PC-3 (cell line): ENCODE measurements around the gene EPC1. TPM values are rescaled to one million over a fixed set of nuclear protein-coding genes. Genes with fewer than 3 reads are reported as not detected.

Source experiments
- ATAC-seq: fragments of 200-7000 bp; cut with Tn5 transposase; 2 replicates; pipeline ENCODE4 v1.9.1; 2020; ENCODE audit warnings: mild to moderate bottlenecking, moderate library complexity
- BruUV-seq: library from RNA; stranded (reverse); fragments of 400-500 nt; replicated peaks from 2 replicates; lab custom pipeline; 2021; lab: Mats Ljungman, UMichigan
- CTCF ChIA-PET: fragments of 300-600 bp; sonication (Branson Sonifier 250); formaldehyde crosslinking; loops from one replicate; lab custom pipeline; 2022; ENCODE audit warnings: antibody characterized with exemption; lab: Charles Lee
- POLR2A ChIA-PET: fragments of 300-600 bp; sonication (Branson Sonifier 250); formaldehyde crosslinking; loops from one replicate; lab custom pipeline; 2022; ENCODE audit warnings: antibody characterized with exemption; ENCODE audit not compliant: unreplicated experiment; lab: Charles Lee
- DNase-seq: peaks from one replicate; pipeline ENCODE4 v3.0.0-alpha.2; 2015
- H2AFZ ChIP-seq: fragments of 300-600 bp; sonication (generic); 2 replicates; pipeline ENCODE4 v1.6.0; 2016; ENCODE audit warnings: antibody characterized with exemption, low read length
- H3F3A ChIP-seq: fragments of 300-600 bp; sonication (generic); one replicate; pipeline ENCODE4 v1.6.0; 2017; ENCODE audit warnings: antibody characterized with exemption, low read length, control low read depth, mild to moderate bottlenecking; ENCODE audit not compliant: unreplicated experiment
- H3K27ac ChIP-seq: fragments of 300-600 bp; sonication (generic); 2 replicates; pipeline ENCODE4 v1.5.1; 2016; ENCODE audit warnings: mild to moderate bottlenecking, low read length
- H3K27me3 ChIP-seq: fragments of 300-600 bp; sonication (generic); 2 replicates; pipeline ENCODE4 v1.6.1; 2016; ENCODE audit warnings: low read length, mixed read lengths
- H3K36me3 ChIP-seq: fragments of 300-600 bp; sonication (generic); 2 replicates; pipeline ENCODE4 v1.6.1; 2016; ENCODE audit warnings: low read depth, mixed run types, low read length, mixed read lengths
- H3K4me1 ChIP-seq: fragments of 300-600 bp; sonication (generic); 2 replicates; pipeline ENCODE4 v1.5.1; 2016; ENCODE audit warnings: low read length; ENCODE audit not compliant: insufficient read depth
- H3K4me2 ChIP-seq: fragments of 300-600 bp; sonication (generic); 2 replicates; pipeline ENCODE4 v1.6.0; 2016; ENCODE audit warnings: low read length
- H3K4me3 ChIP-seq: fragments of 300-600 bp; sonication (generic); 2 replicates; pipeline ENCODE4 v1.5.1; 2016; ENCODE audit warnings: mild to moderate bottlenecking, low read length, mixed read lengths
- H3K79me2 ChIP-seq: fragments of 300-600 bp; sonication (generic); 2 replicates; pipeline ENCODE4 v1.6.1; 2017; ENCODE audit warnings: low read length, mixed read lengths
- H3K9ac ChIP-seq: fragments of 300-600 bp; sonication (generic); 2 replicates; pipeline ENCODE4 v1.6.0; 2016; ENCODE audit warnings: mild to moderate bottlenecking, low read length
- H3K9me2 ChIP-seq: fragments of 300-600 bp; sonication (generic); replicated peaks from 2 replicates; pipeline ENCODE4 v1.6.1; 2016; ENCODE audit warnings: mixed run types, low read length, mixed read lengths
- H3K9me3 ChIP-seq: fragments of 300-600 bp; sonication (generic); 2 replicates; pipeline ENCODE4 v1.6.1; 2016; ENCODE audit warnings: low read length, mixed read lengths
- H4K20me1 ChIP-seq: fragments of 300-600 bp; sonication (generic); 2 replicates; pipeline ENCODE4 v1.6.1; 2016; ENCODE audit warnings: low read length, mixed read lengths
- CTCF ChIP-seq: fragments of 300-600 bp; sonication (generic); conservative IDR thresholded peaks from 2 replicates; pipeline ENCODE4 v1.5.1; 2017; ENCODE audit warnings: antibody characterized with exemption, low read depth, mild to moderate bottlenecking, low read length
- EZH2 ChIP-seq: fragments of 300-600 bp; sonication (generic); IDR thresholded peaks from one replicate; pipeline ENCODE4 v1.6.1; 2017; ENCODE audit warnings: antibody characterized with exemption, mild to moderate bottlenecking, low read length; ENCODE audit not compliant: unreplicated experiment
- EZH2phosphoT487 ChIP-seq: fragments of 300-600 bp; sonication (generic); IDR thresholded peaks from 2 replicates; pipeline ENCODE4 v1.6.1; 2018; ENCODE audit warnings: mild to moderate bottlenecking, antibody characterized with exemption, low read length, borderline replicate concordance
- intact Hi-C: fragments of 100-400 bp; cut with micrococcal nuclease; formaldehyde crosslinking; loops from 2 replicates; pipeline ENCODE4 v1.9.0; 2023
- total RNA-seq: library from RNA; depleted of rRNA; stranded (reverse); fragments of >200 nt; gene quantifications from 2 replicates; pipeline ENCODE4 v1.2.3, GENCODE V29; 2014

EPC1 gene
- total RNA-seq, 1 experiment from 2014 or later, result 72.7 TPM

GRCh38 chr10:32379950-32380551, 33.1 kb upstream of the EPC1 start:
- peak overlapping the region; percentile 68 for H3K27ac ChIP-seq
- BruUV-seq, result no TSS peak
- H3K4me1 ChIP-seq, result peaks cover 65% of the 10 kb centered on the region
- H3K9me3 ChIP-seq, result no peaks in the 10 kb centered on the region
- CTCF ChIA-PET, result no interaction called here
- H3K27me3 ChIP-seq, result no peaks in the 10 kb centered on the region
- H3K4me2 ChIP-seq, result peak overlapping the region; percentile 93
- DNase-seq, result no peak
- POLR2A ChIA-PET, result interaction anchor here (0.6 to 0.7 kb wide), 2 partner anchors 11 to 606 kb away, joined by 3 to 7 read pairs; no protein-coding TSS in a partner anchor
- no peaks in the 10 kb centered on the region for H4K20me1 ChIP-seq
- H2AFZ ChIP-seq, result peak overlapping the region; percentile 80
- H3K79me2 ChIP-seq, result peaks cover 34% of the 10 kb centered on the region
- intact Hi-C loops, result loop anchor here (2.0 to 10.0 kb wide), 2 partner anchors 355 to 629 kb away; no protein-coding TSS in a partner anchor
- TF ChIP-seq EZH2, result no peak
- TF ChIP-seq CTCF, result no peak
- no peak for ATAC-seq
- H3K36me3 ChIP-seq, result no peaks in the 10 kb centered on the region
- H3K9ac ChIP-seq, result peak overlapping the region; percentile 71
- peaks cover 25% of the 10 kb centered on the region for H3F3A ChIP-seq
- H3K9me2 ChIP-seq, result no peaks in the 10 kb centered on the region
- H3K4me3 ChIP-seq, result peak overlapping the region; percentile 74

GRCh38 chr10:32379318-32379949, 32.5 kb upstream of the EPC1 start:
- DNase-seq, result peak; percentile 93

More at GRCh38 chr10:32379318-32379949, 32.5 kb upstream of the EPC1 start:
- no peaks in the 10 kb centered on the region for H3K9me2 ChIP-seq
- H3K9me3 ChIP-seq, result no peaks in the 10 kb centered on the region
- ChIA-PET CTCF (interaction anchor here (0.5 to 0.7 kb wide), 2 partner anchors 168 to 629 kb away, joined by 3 to 6 read pairs; no protein-coding TSS in a partner anchor), POLR2A (interaction anchor here (0.7 kb wide), 1 partner anchor 606 kb away, joined by 7 read pairs; no protein-coding TSS in a partner anchor)
- peak overlapping the region; percentile 68 for H3K27ac ChIP-seq
- H3K27me3 ChIP-seq, result no peaks in the 10 kb centered on the region
- H3K4me3 ChIP-seq, result peak overlapping the region; percentile 74
- intact Hi-C loops, result loop anchor here (2.0 to 10.0 kb wide), 2 partner anchors 355 to 629 kb away; no protein-coding TSS in a partner anchor
- H3F3A ChIP-seq, result peaks cover 25% of the 10 kb centered on the region
- peaks cover 37% of the 10 kb centered on the region for H3K79me2 ChIP-seq
- no TSS peak for BruUV-seq
- peak overlapping the region; percentile 93 for H3K4me2 ChIP-seq
- H3K36me3 ChIP-seq, result no peaks in the 10 kb centered on the region
- no peak for TF ChIP-seq EZH2phosphoT487
- TF ChIP-seq EZH2, result no peak
- TF ChIP-seq CTCF, result no peak
- ATAC-seq, result peak; percentile 60
- H3K9ac ChIP-seq, result peak overlapping the region; percentile 71
- peaks cover 63% of the 10 kb centered on the region for H3K4me1 ChIP-seq
- H2AFZ ChIP-seq, result peak overlapping the region; percentile 80
- no peaks in the 10 kb centered on the region for H4K20me1 ChIP-seq
